Ishikawa (cell line): ENCODE data around the gene PLXNB1.

Experiments used
- CEBPB ChIP-seq: IDR thresholded peaks from 2 replicates; pipeline ENCODE4 v1.6.1; 2012
- CREB1 ChIP-seq: IDR thresholded peaks from 2 replicates; pipeline ENCODE4 v1.6.1; 2012; ENCODE audit warnings: low read depth
- EGR1 ChIP-seq: IDR thresholded peaks from 2 replicates; pipeline ENCODE4 v1.6.1; 2012
- EP300 ChIP-seq: IDR thresholded peaks from 2 replicates; pipeline ENCODE4 v1.6.1; 2012; ENCODE audit warnings: borderline replicate concordance
- FOXM1 ChIP-seq: IDR thresholded peaks from 2 replicates; pipeline ENCODE4 v1.6.1; 2012; ENCODE audit warnings: low read depth, borderline replicate concordance
- NFIC ChIP-seq: IDR thresholded peaks from 2 replicates; pipeline ENCODE4 v1.6.1; 2012
- RAD21 ChIP-seq: IDR thresholded peaks from 2 replicates; pipeline ENCODE4 v1.6.1; 2012; ENCODE audit warnings: low read depth
- TAF1 ChIP-seq: IDR thresholded peaks from 2 replicates; pipeline ENCODE4 v1.6.1; 2012; ENCODE audit warnings: low read depth, mild to moderate bottlenecking
- TCF12 ChIP-seq: IDR thresholded peaks from 2 replicates; pipeline ENCODE4 v1.6.1; 2012; ENCODE audit warnings: low read depth
- TEAD4 ChIP-seq: IDR thresholded peaks from 2 replicates; pipeline ENCODE4 v1.6.1; 2012
- YY1 ChIP-seq: IDR thresholded peaks from 2 replicates; pipeline ENCODE4 v1.6.1; 2012; ENCODE audit warnings: low read depth
- ZBTB7A ChIP-seq: IDR thresholded peaks from 2 replicates; pipeline ENCODE4 v1.6.1; 2012; ENCODE audit warnings: low read depth
- TF ChIP-seq, protein P1 (sequence below): IDR thresholded peaks from 2 replicates; pipeline ENCODE4 v1.6.1; 2012; ENCODE audit warnings: low read depth, mild to moderate bottlenecking
- TF ChIP-seq, protein P2 (sequence below): IDR thresholded peaks from 2 replicates; pipeline ENCODE4 v1.6.1; 2012
- TF ChIP-seq, protein P3 (sequence below): IDR thresholded peaks from 2 replicates; pipeline ENCODE4 v1.6.1; 2012

PLXNB1 gene

DNA sequence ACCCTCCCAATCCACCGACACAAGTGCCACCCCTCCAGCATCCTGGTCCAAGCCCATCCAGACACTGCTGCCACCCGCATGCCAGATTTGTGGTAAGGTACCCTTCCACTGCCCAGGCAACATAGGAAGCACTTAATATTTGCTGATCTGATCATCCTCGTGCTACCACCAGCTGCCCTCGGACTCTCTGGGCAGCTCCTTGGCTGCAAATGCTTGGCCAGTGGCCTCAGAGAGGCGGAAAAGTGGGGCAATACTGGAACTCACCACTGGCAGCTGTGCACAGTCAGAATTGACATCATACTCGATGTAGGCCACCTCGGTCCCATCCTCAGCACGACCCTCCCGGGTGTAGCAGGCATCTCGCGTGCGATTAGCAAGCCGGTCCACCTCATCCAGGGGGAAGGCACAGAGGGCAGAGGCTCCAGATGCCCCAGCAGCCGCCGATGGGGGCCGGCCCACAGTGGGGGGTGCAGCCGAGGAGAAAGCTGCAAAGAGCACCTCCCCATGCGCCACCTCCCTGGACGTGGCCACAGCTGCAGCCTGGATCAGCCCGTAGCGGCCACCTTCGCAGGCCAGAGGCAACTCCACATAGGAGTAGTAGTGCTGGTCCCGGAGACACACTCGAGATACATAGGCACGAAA is 6.5 kb downstream of the PLXNB1 start:
- TF ChIP-seq, protein P1, sequence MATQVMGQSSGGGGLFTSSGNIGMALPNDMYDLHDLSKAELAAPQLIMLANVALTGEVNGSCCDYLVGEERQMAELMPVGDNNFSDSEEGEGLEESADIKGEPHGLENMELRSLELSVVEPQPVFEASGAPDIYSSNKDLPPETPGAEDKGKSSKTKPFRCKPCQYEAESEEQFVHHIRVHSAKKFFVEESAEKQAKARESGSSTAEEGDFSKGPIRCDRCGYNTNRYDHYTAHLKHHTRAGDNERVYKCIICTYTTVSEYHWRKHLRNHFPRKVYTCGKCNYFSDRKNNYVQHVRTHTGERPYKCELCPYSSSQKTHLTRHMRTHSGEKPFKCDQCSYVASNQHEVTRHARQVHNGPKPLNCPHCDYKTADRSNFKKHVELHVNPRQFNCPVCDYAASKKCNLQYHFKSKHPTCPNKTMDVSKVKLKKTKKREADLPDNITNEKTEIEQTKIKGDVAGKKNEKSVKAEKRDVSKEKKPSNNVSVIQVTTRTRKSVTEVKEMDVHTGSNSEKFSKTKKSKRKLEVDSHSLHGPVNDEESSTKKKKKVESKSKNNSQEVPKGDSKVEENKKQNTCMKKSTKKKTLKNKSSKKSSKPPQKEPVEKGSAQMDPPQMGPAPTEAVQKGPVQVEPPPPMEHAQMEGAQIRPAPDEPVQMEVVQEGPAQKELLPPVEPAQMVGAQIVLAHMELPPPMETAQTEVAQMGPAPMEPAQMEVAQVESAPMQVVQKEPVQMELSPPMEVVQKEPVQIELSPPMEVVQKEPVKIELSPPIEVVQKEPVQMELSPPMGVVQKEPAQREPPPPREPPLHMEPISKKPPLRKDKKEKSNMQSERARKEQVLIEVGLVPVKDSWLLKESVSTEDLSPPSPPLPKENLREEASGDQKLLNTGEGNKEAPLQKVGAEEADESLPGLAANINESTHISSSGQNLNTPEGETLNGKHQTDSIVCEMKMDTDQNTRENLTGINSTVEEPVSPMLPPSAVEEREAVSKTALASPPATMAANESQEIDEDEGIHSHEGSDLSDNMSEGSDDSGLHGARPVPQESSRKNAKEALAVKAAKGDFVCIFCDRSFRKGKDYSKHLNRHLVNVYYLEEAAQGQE = no peak
- no peak for TF ChIP-seq TAF1
- no peak for TF ChIP-seq ZBTB7A
- TF ChIP-seq CEBPB = no peak
- TF ChIP-seq YY1 = no peak
- TF ChIP-seq FOXM1 = no peak
- no peak for TF ChIP-seq EGR1
- no peak for TF ChIP-seq TEAD4
- TF ChIP-seq NFIC = no peak
- TF ChIP-seq, protein P2, sequence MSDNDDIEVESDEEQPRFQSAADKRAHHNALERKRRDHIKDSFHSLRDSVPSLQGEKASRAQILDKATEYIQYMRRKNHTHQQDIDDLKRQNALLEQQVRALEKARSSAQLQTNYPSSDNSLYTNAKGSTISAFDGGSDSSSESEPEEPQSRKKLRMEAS = no peak
- TF ChIP-seq CREB1 = no peak
- TF ChIP-seq EP300 = no peak

DNA sequence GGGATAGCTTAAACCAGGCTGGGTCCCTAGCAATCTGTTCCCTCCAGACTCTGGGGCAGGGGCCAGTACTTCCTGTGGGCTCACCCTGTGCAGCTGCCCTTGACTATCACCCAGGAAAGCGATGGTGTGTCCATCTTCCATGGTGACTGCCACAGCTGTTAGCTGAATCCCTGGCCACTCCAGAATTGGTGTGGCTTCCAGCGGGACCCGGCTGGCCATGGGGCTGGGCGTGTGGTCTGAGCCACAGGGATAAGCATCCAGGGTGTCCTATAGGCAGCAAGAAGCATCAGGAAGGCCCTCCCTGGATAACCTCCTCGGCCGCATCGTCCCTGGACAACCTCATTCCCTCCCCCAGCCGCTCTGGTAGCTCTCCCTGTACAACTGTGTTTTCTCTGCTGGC is 7.2 kb downstream of the PLXNB1 start:
- TF ChIP-seq EGR1 (no peak), TEAD4 (no peak), YY1 (no peak)
- TF ChIP-seq, protein P1 = no peak
- TF ChIP-seq, protein P2 = no peak

DNA sequence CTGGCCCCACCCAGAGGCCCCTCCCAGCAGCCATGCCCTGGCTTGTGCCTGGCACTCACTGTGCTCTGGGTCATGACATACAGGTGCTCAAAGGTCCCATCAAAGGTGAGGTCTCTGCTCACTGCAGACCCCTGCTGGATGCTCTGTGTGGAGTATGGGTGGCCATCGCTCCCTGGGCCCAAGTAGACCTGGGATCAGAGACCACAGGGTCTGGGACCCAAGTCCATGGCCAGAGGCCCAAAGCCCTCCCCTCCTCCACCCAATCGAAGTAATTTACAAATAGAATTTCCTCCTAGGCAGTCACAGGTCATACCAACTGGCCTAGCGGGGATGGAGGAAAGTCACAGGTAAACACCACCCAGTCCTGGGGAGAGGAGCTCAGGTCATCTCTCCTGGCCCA is 7.6 kb downstream of the PLXNB1 start:
- TF ChIP-seq, protein P2 = no peak
- TF ChIP-seq TAF1 (no peak), NFIC (no peak), RAD21 (no peak), YY1 (no peak), TEAD4 (no peak), CEBPB (no peak), TCF12 (no peak), CREB1 (no peak), ZBTB7A (no peak), EGR1 (no peak), FOXM1 (no peak), EP300 (no peak)
- TF ChIP-seq, protein P1 = no peak
- TF ChIP-seq, protein P3, sequence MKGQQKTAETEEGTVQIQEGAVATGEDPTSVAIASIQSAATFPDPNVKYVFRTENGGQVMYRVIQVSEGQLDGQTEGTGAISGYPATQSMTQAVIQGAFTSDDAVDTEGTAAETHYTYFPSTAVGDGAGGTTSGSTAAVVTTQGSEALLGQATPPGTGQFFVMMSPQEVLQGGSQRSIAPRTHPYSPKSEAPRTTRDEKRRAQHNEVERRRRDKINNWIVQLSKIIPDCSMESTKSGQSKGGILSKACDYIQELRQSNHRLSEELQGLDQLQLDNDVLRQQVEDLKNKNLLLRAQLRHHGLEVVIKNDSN = no peak

DNA sequence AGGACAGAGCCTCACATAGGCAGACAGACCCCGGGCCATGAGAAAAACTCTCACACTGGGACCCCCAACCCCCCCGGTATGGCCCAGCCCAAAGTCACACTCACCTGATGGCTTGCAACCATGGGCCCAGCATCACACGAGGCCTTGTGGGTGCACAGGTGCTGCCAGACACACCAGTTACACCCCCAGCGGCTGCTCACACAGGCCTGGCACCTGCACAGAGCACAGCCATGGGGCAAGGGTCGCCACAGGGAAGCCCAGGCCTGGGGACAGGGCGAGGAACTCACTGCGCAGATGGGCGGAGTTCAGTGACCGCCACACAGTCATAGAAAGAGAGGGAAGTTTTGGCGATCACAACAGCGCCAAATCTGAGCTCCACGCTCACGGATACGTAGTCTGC is 9.3 kb downstream of the PLXNB1 start:
- TF ChIP-seq, protein P1 = no peak
- TF ChIP-seq TEAD4 (no peak), FOXM1 (no peak), YY1 (no peak), CEBPB (no peak), EP300 (no peak), TAF1 (no peak), EGR1 (no peak)
